DND-41 (cell line): ENCODE measurements around the gene THBS1.

Source experiments
- CTCF ChIP-seq: IDR thresholded peaks from 2 replicates; pipeline ENCODE4 v1.5.1; 2012; ENCODE audit warnings: borderline replicate concordance, low read length, moderate library complexity, mild to moderate bottlenecking; ENCODE audit not compliant: poor library complexity, severe bottlenecking; ENCODE audit errors: extremely low read depth
- EZH2 ChIP-seq: IDR thresholded peaks from 3 replicates; pipeline ENCODE4 v1.6.1; 2012; ENCODE audit warnings: borderline replicate concordance, low read depth, mild to moderate bottlenecking, moderate library complexity, low read length, inconsistent platforms; ENCODE audit not compliant: severe bottlenecking

- TF ChIP-seq CTCF (no peak), EZH2 (no peak)
Measured at GRCh38 chr15:39609166-39609916, 28.5 kb downstream of the THBS1 start.
